ENCODE data around the gene PRIM1.

- TF ChIP-seq, protein P1, sequence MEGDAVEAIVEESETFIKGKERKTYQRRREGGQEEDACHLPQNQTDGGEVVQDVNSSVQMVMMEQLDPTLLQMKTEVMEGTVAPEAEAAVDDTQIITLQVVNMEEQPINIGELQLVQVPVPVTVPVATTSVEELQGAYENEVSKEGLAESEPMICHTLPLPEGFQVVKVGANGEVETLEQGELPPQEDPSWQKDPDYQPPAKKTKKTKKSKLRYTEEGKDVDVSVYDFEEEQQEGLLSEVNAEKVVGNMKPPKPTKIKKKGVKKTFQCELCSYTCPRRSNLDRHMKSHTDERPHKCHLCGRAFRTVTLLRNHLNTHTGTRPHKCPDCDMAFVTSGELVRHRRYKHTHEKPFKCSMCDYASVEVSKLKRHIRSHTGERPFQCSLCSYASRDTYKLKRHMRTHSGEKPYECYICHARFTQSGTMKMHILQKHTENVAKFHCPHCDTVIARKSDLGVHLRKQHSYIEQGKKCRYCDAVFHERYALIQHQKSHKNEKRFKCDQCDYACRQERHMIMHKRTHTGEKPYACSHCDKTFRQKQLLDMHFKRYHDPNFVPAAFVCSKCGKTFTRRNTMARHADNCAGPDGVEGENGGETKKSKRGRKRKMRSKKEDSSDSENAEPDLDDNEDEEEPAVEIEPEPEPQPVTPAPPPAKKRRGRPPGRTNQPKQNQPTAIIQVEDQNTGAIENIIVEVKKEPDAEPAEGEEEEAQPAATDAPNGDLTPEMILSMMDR (IDR thresholded peaks at IDR 0.05 in 8 of 11, conservative IDR thresholded peaks at IDR 0.05 in 3 of 11): no peak
- TF ChIP-seq POLR2A (IDR thresholded peaks at IDR 0.05): no peak
Observed at GRCh38 chr12:56699020-56699661, 53.0 kb downstream of the PRIM1 start.

Measured in spleen (tissue), 7 donors.